HG02885 (cell line): ENCODE results near the gene RPL36AL.
"Not testable (repeated sequence)": the region's sequence is repeated elsewhere in the genome, so short reads cannot be mapped to it uniquely, and the experiment has no call there.

Experiments used
- ATAC-seq: cut with Tn5 transposase; IDR thresholded peaks from one replicate; pipeline ENCODE4 v1.9.1; 2021; ENCODE audit warnings: mild to moderate bottlenecking; ENCODE audit not compliant: unreplicated experiment, poor library complexity

The RPL36AL gene

DNA sequence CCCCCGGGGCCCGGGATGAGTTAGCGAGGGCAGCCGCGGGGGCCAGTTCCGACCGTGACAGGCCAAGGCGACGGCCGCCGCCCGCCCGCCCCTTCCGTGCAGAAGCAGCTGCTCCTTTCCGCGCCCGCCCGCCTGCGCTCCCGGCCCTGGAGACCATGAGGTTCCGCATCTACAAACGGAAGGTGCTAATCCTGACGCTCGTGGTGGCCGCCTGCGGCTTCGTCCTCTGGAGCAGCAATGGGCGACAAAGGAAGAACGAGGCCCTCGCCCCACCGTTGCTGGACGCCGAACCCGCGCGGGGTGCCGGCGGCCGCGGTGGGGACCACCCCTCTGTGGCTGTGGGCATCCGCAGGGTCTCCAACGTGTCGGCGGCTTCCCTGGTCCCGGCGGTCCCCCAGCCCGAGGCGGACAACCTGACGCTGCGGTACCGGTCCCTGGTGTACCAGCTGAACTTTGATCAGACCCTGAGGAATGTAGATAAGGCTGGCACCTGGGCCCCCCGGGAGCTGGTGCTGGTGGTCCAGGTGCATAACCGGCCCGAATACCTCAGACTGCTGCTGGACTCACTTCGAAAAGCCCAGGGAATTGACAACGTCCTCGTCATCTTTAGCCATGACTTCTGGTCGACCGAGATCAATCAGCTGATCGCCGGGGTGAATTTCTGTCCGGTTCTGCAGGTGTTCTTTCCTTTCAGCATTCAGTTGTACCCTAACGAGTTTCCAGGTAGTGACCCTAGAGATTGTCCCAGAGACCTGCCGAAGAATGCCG is 872 bp upstream of the RPL36AL start:
- peak; percentile 31 for ATAC-seq

DNA sequence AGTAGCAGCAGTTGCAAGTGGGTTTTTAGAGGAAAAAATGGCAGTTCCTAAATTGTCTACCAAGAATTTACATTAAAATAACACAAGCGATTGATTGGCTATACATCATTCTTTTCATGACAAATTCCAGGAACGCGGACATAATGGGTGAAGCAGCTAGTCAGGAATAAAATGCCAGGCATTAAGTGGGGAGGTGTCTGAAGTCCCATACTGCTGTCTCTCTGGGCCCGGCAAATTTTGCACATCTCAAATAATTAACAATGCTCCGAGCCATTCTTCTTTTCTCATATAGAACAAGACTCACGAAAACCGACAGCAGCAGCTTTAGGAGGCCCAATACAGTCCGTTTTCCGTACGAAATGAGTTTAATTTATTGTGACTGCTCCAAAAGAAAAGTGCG is 696 bp downstream of the RPL36AL start:
- no peak for ATAC-seq

- ATAC-seq = not testable (repeated sequence)
These were observed 1.2 kb downstream of the RPL36AL start for GRCh38 chr14:49619273-49619672.

- ATAC-seq = no peak
These were observed 2.4 kb downstream of the RPL36AL start for GRCh38 chr14:49617852-49618519.

- no peak for ATAC-seq
These were observed 4.7 kb downstream of the RPL36AL start for GRCh38 chr14:49615776-49616175.

GRCh38 chr14:49614196-49614595 is 6.2 kb downstream of the RPL36AL start:
- ATAC-seq = no peak

DNA sequence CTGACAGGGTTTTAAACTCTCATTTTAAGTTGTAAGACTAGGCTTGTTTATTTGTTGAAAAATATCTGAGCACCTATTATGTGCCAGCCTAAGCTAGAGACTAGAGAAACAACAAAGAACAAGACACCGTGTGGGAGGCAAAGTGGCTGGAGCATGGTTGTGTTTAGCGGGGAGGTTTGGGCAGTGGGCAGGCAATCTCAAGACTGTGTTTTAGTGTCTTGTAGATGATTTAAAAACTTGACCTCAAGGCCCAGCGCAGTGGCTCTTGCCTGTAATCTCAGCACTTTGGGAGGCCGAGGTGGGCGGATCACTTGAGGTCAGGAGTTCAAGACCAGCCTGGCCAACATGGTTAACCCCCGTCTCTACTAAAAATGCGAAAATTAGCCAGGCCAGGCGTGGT is 7.8 kb downstream of the RPL36AL start:
- ATAC-seq = no peak

GRCh38 chr14:49612251-49612650 is 8.2 kb downstream of the RPL36AL start:
- no peak for ATAC-seq

DNA sequence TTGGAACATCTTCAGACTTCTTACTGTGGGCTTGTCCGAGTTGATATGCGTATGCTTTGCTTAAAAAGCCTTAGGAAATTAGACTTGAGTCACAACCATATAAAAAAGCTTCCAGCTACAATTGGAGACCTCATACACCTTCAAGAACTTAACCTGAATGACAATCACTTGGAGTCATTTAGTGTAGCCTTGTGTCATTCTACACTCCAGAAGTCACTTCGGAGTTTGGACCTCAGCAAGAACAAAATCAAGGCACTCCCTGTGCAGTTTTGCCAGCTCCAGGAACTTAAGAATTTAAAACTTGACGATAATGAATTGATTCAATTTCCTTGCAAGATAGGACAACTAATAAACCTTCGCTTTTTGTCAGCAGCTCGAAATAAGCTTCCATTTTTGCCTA is 12.8 kb downstream of the RPL36AL start:
- no peak for ATAC-seq

- peak; percentile 56 for ATAC-seq
These were observed 21.7 kb downstream of the RPL36AL start, which contains the start of gene LRR1 for GRCh38 chr14:49598485-49599300. Gene LRR1, plus strand, starts transcription at chr14:49598940. Its CDS starts 81 bp downstream, at chr14:49599021.

- no peak for ATAC-seq
These were observed 22.3 kb downstream of the RPL36AL start for GRCh38 chr14:49598189-49598484.

- peak; percentile 34 for ATAC-seq
These were observed 25.9 kb downstream of the RPL36AL start for GRCh38 chr14:49594347-49595091.

DNA sequence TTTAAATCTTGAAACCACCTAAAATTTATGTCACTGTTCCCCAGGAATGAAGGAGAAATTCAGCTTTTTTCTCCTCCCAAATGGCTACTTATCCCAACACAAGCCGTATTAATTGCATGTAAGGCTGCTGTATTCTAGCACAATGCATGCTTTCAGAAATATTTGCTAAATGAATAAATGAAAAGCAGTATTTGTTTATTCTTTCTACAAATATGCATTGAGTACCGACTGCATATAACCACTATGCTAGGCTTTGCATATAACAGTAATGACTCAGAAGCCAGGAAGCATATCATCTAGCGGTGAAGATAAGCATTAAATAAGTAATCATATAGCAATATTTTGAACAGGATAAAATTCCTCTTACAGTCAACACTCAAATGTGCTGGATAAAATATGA is 27.4 kb downstream of the RPL36AL start:
- peak; percentile 36 for ATAC-seq

DNA sequence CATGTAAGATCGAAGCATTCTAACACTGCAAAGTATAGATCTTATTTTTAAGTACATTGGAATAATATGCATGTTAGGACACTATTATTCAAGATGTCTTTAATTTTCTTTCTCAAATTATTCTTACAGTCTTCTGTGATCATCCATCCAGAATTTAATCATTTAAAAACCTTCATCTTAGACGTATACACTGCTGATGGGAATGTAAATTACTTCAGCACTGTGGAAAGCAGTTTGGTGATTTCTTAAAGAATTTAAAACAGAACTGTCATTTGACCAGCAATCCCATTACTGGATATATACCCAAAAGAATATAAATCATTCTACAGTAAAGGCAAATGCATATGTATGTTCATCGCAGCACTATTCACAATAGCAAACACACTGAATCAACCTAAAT is 31.0 kb downstream of the RPL36AL start:
- no peak for ATAC-seq

- ATAC-seq = peak; percentile 24
These were observed 33.6 kb downstream of the RPL36AL start for GRCh38 chr14:49586673-49587460.

DNA sequence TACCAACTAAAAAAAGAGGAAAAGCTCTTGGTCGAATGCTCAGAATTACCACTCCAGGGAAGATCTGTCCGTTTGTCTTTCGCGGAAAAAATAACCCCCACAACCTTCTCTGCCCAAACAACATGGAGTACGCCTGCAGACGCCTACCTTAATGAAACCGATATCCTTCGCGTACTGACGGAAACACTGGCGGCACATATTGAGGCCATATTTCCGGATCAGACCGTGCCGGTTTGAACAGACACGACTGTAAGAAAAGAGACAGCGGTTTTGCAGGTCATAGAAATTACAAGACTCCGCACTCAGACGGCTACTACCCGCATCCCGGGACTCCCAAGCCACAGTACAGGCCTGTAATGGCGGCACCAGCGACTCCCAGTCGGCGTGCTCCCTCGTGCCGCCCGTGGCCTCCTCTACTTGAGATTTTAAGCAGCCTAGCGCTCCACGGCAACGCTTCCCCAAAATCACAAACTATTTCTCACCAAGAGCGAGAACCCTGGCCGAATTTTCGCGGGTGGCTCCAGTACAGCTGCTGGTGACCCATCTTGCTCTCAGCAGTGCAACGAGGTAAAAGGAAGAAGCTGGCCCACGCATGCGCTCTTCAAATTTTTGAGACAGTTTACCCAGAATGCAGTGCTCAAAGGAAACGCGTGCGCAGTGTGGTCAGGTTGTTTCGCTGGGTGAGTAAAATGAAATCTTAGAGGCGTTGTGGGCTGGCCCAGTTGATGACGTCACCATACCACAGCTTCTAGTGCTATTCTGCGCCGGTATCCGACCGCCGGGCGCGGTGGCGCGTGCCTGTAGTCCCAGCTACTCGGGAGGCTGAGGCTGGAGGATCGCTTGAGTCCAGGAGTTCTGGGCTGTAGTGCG is 34.4 kb downstream of the RPL36AL start, which contains the start of gene RPS29:
RPS29 (minus strand) TSS at position 578 of the 870 bp plus-strand sequence; CDS start at position 544, 34 bp downstream.
- peak; percentile 89 for ATAC-seq

- ATAC-seq = not testable (repeated sequence)
These were observed 35.3 kb downstream of the RPL36AL start for GRCh38 chr14:49584981-49585640.

DNA sequence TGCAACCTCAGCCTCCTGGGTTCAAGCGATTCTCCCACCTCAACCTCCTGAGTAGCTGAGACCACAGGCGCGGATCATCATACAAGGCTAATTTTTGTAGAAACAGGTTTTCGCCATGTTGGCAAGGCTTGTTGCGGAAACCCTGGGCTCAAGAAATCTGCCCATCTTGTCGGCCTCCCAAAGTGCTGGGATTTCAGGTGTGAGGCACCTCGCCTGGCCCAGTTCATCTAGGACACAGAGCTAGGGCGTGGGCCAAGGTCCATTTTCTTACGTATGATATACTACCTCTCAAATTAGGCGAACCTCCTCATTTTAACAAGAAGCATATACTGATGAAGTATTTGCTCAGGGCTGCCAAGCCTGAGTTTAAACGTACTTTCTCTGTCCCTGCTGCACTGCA is 36.4 kb downstream of the RPL36AL start:
- no peak for ATAC-seq
